ENCODE results near the gene SRGAP2C. TPM values are rescaled to one million over a fixed set of nuclear protein-coding genes. Genes with fewer than 3 reads are reported as not detected.

The SRGAP2C gene
- total RNA-seq, result 6.4 and 8.4 TPM in 2 replicates

DNA sequence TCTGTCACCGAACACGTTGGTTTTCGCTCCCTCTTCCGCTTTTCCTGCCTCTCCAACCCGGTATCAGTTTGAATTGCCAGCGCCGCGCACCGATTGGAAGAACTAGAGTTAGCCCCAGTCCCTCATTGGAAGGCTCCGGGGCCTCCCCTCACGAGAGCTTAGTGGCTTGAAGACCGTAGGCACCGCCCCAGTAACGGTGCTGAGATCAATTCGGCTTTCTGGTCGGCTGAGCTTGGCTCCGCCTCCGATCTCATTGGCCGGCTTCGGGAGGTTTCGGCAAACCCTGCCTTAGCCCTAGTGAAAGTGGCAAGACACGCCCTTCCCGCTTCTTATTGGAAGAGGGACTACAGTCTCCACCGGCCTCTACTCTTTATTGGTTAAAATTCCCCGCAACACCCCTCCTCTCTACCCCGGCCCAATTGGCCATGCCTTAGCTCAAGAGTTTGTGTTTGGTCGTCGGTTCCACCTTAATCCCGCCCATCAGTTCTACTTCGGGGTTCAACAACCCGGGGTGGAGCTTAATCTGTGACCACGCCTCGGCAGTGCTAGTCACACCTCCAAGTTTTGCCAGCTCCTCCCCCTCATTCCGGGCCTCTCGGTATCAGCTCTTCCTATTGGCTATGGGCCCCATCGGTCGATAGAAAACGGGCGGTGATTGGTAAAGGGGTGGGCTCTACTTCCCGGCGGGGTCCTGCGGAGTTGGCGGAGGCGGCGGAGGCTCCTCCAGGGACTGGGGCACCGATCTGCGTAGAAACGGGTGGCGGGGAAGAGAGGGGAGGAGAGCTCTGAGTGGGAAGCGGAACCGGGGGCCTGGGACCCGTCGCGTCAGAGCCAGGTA lies at the start of gene SRGAP2C, which contains the start of gene FAM72B:
Gene SRGAP2C (plus strand): TSS at position 686 of the 838 bp plus-strand sequence. CDS start 2,472 bp downstream, outside the sequence.
Gene FAM72B (minus strand): TSS at position 51 of the 838 bp plus-strand sequence. CDS start 851 bp downstream, outside the sequence.

Other genes starting within 250 kb of the SRGAP2C start
- gene FAM72B, start 635 bp upstream of the SRGAP2C start, total RNA-seq, result 5.6 and 5.9 TPM in 2 replicates